GM10248 (cell line): ENCODE results near the gene GPR39.

ENCODE experiments used
- CTCF ChIA-PET: fragments of 300-600 bp; sonication (Branson Sonifier 250); formaldehyde crosslinking; extraction: SDS; loops from one replicate; lab custom pipeline; 2021; ENCODE audit warnings: antibody characterized with exemption; lab: Yijun Ruan, JAX
- POLR2A ChIA-PET: fragments of 350-650 bp; sonication (Branson Sonifier 250); formaldehyde crosslinking; extraction: SDS; loops from one replicate; lab custom pipeline; 2020; ENCODE audit warnings: antibody characterized with exemption; lab: Yijun Ruan, JAX
- DNase-seq: peaks from one replicate; pipeline ENCODE4 v3.0.0; 2012; ENCODE audit errors: extremely low spot score
- CTCF ChIP-seq: IDR thresholded peaks from 2 replicates; pipeline ENCODE4 v1.5.1; 2012; ENCODE audit warnings: mild to moderate bottlenecking, low read depth; ENCODE audit errors: extremely low read depth, missing control alignments, control extremely low read depth

The GPR39 gene

DNA sequence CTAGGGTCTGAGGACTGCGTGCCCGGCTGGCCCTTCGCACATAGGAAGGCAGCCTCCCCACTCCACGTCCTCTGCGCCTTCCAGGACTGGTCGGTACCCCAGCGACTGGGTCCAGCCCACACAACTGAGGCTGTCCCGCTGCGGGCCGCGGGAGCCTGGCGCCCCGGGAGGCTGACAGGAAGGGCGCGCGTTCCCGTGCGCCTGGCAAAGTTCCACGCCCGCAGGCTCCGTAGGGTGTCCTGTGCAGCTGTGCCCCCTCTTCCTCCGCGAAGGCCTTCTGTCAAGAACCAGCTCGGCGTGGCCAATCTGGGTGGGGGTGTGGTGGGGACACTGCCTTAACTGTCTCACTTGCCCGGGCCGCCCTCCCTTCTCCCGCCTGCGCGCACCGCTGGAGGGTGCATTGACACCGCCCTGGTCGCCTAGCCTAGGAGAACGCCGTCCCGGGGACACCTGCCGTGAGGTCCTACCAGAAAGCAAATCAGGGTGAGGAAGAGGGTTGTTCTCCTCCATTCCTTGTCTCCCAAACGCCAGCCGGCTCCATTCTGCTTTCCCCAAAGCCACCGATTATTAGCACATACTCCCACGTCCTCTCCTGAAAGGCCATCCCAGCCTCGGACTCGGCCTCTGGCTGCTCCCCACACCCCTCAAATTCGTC, 254.0 kb downstream of the GPR39 start:
- TF ChIP-seq CTCF: no peak

DNA sequence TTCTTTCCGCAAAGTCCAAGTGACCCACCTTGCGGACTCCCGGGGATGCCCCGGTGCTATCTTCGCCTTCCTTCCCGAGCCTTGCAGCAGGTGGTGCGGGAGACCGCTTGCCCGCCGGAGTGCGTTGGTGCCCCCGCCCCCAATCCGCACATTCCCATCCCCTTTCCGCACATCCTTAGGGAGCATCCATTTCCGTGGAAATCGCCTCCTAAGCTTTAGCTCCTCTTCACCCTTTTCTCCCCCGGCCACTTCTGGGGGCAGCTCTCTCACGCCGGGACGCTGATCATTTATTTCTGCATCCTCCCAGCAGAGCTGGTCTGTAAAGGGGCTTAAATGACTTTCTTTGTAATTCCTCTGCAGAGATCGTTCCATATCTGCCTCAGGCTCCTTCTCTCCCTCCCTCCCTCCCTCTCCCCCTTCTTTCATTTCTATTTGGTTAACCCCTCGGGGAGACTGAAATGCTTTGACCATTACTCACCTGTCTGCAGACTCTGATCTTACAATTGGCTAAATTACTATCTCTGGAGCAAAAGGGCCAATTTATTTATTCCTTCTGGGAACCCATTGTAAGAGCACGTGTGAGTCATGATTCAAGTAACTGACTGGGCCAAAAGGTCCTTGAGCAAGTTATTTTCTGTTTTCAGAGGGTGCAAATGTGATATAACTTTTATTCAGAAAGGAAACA, 254.7 kb downstream of the GPR39 start:
- no peak for TF ChIP-seq CTCF
- CTCF ChIA-PET: no interaction called here
- DNase-seq: no peak

More for the DNA sequence above, 254.0 kb downstream of the GPR39 start:
- no peak for DNase-seq
- ChIA-PET CTCF (no interaction called here), POLR2A (no interaction called here)

GRCh38 chr2:132676999-132677398, 260.4 kb downstream of the GPR39 start:
- ChIA-PET CTCF (interaction anchor here (1.0 to 1.7 kb wide), 2 partner anchors 10 to 13 kb away, joined by 3 to 4 read pairs; no protein-coding TSS in a partner anchor), POLR2A (no interaction called here)
- no peak for TF ChIP-seq CTCF
- DNase-seq: no peak

More for the DNA sequence above, 254.7 kb downstream of the GPR39 start:
- POLR2A ChIA-PET: no interaction called here

DNA sequence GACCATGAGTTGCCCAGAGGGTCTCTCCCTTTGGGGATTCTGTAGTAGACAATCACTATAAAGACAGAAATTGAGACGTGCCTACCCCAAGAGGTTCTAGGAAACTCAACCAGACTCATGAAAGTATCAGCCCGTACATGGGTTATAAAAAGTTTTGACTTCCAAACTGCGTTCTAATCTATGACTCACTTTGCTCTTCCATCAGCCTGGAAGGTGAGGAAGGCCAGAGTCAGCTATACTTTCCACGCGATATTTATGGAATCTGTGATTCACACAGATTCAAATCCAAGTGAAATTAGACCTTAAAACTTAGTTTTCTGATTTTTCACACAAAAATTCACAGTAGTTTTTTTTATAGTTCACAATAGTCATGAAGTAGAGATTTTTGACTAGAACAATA, 261.1 kb downstream of the GPR39 start:
- no peak for DNase-seq
- ChIA-PET CTCF (interaction anchor here (1.0 to 1.7 kb wide), 2 partner anchors 9 to 13 kb away, joined by 3 to 4 read pairs; no protein-coding TSS in a partner anchor), POLR2A (no interaction called here)
- TF ChIP-seq CTCF: no peak

- POLR2A ChIA-PET: no interaction called here
- no peak for TF ChIP-seq CTCF
- CTCF ChIA-PET: no interaction called here
- DNase-seq: no peak
Measured at GRCh38 chr2:132678483-132678882, 261.9 kb downstream of the GPR39 start.

GRCh38 chr2:132680544-132680943, 263.9 kb downstream of the GPR39 start:
- ChIA-PET CTCF (no interaction called here), POLR2A (no interaction called here)
- no peak for TF ChIP-seq CTCF
- DNase-seq: no peak
